Right lobe of liver (tissue), 6 donors: ENCODE measurements around the gene SMIM44. TPM values are rescaled to one million over a fixed set of nuclear protein-coding genes. Genes with fewer than 3 reads are reported as not detected.
"Not testable (repeated sequence)": the region's sequence is repeated elsewhere in the genome, so short reads cannot be mapped to it uniquely, and the experiment has no call there.

ENCODE experiments used
- ATAC-seq, 4 donors: fragments of 200-7000 bp; cut with Tn5 transposase; one replicate each; pipeline ENCODE4 v1.9.1; 2020; ENCODE audit warnings: mild to moderate bottlenecking in 4 of 4, moderate library complexity in 4 of 4
- DNase-seq, 3 donors: peaks; one replicate each; pipeline ENCODE4 v3.0.0-alpha.2; 2020
- H3K27ac ChIP-seq, 3 donors: fragments of 200-600 bp; one replicate each; pipeline ENCODE4 v1.8.0; 2022
- H3K27me3 ChIP-seq, 2 donors: fragments of 200-600 bp; one replicate each; pipeline ENCODE4 v1.8.0; 2022
- H3K36me3 ChIP-seq, 4 donors: fragments of 200-600 bp; sonication (generic) in 1 of 4; one replicate each; pipeline versions ENCODE4 v1.5.1 to v1.8.0; 2017 to 2022; ENCODE audit warnings: control low read depth in 1 of 4
- H3K4me1 ChIP-seq, 4 donors: fragments of 200-600 bp; sonication (generic) in 1 of 4; one replicate each; pipeline versions ENCODE4 v1.5.1 to v1.8.0; 2017 to 2022; ENCODE audit warnings: control low read depth in 1 of 4
- H3K4me3 ChIP-seq, 3 donors: fragments of 200-600 bp; one replicate each; pipeline ENCODE4 v1.8.0; 2022
- H3K9me3 ChIP-seq, 4 donors: fragments of 200-600 bp; sonication (generic) in 1 of 4; one replicate each; pipeline versions ENCODE4 v1.5.1 to v1.8.0; 2017 to 2022; ENCODE audit warnings: control low read depth in 1 of 4
- POLR2A ChIP-seq: fragments of 450-650 bp; IDR thresholded peaks from one replicate; pipeline ENCODE4 v1.6.1; 2017; ENCODE audit warnings: antibody characterized with exemption, mild to moderate bottlenecking
- WGBS: methylation state at CpG from one replicate; pipeline ENCODE4 v1.1.6; 2018; ENCODE audit warnings: low coverage, low lambda C conversion rate; ENCODE audit not compliant: insufficient coverage; ENCODE audit errors: missing lambda C conversion rate; 5-methylcytosine and 5-hydroxymethylcytosine counted together
- intact Hi-C, 2 donors: fragments of 100-400 bp; cut with DNase I; formaldehyde crosslinking; loops; one replicate each; pipeline versions ENCODE4 v1.11.2 to v1.14.1; 2022
- total RNA-seq, 6 experiments: library from RNA; depleted of rRNA in 2 of 6; stranded (reverse); fragments of >200 nt in 2 of 6; fragmentation: NEBNext Ultra II Directional in 3 of 6; extraction: Animal tissue kit (Norgen Biotek cat#: 25700) in 3 of 6; gene quantifications; one replicate each; pipeline versions ENCODE4 v1.1.0 to v1.2.4, GENCODE V29; 2016 to 2023
- TF ChIP-seq, protein P1 (sequence below), 4 donors: fragments of 200-600 bp in 3 of 4; fragments of 450-650 bp in 1 of 4; IDR thresholded peaks; one replicate each; pipeline versions ENCODE4 v1.5.1 to v1.8.0; 2016 to 2022; ENCODE audit warnings: antibody characterized with exemption in 4 of 4, mild to moderate bottlenecking in 2 of 4
- donor health status: DM: no; HTN: yes; CAD: no.
- donor health status: DM: no; HTN: no; CAD: no.
- donor health status: DM: no; HTN: no; CAD: no.
- donor health status: DM: no; HTN: yes; CAD: no.
- donor health status: DM: no; HTN: yes; CAD: no.

SMIM44 gene
- total RNA-seq, 6 experiments from 2014 or later: not detected

DNA sequence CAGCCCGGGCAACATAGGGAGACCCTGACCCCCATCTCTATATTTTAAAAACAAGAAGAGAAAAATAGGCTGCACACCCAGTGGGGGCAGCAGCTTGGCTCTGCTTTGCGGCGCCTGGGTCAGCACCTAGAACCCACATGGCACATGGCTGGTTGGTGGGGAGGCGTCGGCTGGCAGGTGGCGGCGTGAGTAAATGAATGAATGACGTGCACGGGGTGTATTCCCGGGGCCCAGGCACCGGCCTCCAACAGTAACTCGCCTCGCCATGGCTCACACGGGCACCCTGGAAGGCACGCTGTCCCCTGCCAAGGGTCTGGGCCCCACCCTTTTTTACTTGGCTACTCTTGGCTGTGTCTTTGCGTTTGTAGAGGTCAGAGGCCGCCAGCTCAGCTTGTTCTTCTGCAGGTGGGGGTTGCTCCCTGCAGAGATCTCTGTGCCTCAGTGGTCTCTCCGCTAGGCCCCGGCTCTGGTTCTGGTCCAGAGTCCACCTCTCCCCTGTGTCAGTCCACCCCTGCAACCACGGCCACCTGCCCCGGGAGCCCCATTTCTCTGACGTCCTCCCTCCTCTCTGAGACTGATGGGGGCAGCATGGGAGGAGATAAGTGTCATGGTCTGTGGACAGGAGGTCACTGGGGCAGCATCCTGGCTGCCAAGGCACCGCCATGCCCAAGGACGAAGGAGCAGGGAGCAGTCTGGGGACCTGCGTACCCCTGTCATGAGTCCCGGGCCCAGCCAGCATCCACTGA is 28.4 kb upstream of the SMIM44 start:
- peaks cover 0 to 3% (median 0%) of the 10 kb centered on the region in 4 donors for H3K36me3 ChIP-seq

DNA sequence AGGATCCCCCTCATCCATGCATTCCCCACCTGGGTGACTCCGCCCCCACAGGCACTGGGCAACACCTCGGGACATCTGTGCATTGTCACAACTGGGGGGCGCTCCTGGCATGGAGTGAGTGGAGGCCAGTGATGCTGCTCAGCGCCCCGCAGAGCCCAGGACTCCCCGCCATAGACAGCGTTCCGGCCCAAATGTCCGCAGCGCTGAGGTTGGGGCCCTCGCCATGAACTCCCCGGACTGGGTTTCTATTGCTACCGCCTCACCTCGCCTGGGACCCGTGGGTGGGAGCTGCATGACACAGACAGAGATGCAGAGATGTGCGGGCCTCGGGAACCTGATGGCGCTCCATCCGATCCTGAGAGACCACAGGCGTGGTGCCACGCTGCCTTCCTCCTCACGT is 27.5 kb upstream of the SMIM44 start:
- no peak for TF ChIP-seq POLR2A
- TF ChIP-seq, protein P1, sequence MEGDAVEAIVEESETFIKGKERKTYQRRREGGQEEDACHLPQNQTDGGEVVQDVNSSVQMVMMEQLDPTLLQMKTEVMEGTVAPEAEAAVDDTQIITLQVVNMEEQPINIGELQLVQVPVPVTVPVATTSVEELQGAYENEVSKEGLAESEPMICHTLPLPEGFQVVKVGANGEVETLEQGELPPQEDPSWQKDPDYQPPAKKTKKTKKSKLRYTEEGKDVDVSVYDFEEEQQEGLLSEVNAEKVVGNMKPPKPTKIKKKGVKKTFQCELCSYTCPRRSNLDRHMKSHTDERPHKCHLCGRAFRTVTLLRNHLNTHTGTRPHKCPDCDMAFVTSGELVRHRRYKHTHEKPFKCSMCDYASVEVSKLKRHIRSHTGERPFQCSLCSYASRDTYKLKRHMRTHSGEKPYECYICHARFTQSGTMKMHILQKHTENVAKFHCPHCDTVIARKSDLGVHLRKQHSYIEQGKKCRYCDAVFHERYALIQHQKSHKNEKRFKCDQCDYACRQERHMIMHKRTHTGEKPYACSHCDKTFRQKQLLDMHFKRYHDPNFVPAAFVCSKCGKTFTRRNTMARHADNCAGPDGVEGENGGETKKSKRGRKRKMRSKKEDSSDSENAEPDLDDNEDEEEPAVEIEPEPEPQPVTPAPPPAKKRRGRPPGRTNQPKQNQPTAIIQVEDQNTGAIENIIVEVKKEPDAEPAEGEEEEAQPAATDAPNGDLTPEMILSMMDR (IDR thresholded peaks at IDR 0.05): no peak
- H3K36me3 ChIP-seq: peaks cover 0 to 3% (median 0%) of the 10 kb centered on the region in 4 donors
- H3K4me1 ChIP-seq: peaks cover 0 to 35% (median 15%) of the 10 kb centered on the region in 4 donors
- H3K4me3 ChIP-seq: no peak overlapping the region
- 75% methylated on average over 2 of the region's 22 CpGs for WGBS
- no peak overlapping the region for H3K27ac ChIP-seq
- intact Hi-C loops: no loop called here
- ATAC-seq (no peak), DNase-seq (peak in 1 of 3 donors; percentile 43)
- H3K9me3 ChIP-seq: no peaks in the 10 kb centered on the region
- no peaks in the 10 kb centered on the region for H3K27me3 ChIP-seq

More for the DNA sequence above, 28.4 kb upstream of the SMIM44 start:
- WGBS: 57% methylated on average over 3 of the region's 26 CpGs
- Histone ChIP-seq H3K4me3 (no peak overlapping the region), H3K4me1 (peaks cover 0 to 45% (median 19%) of the 10 kb centered on the region in 4 donors), H3K9me3 (no peaks in the 10 kb centered on the region), H3K27ac (no peak overlapping the region), H3K27me3 (no peaks in the 10 kb centered on the region)
- DNase-seq: peak in 1 of 3 donors; percentile 46
- ATAC-seq: no peak
- intact Hi-C loops: no loop called here
- TF ChIP-seq, protein P1 (IDR thresholded peaks at IDR 0.05): no peak
- TF ChIP-seq POLR2A: no peak

DNA sequence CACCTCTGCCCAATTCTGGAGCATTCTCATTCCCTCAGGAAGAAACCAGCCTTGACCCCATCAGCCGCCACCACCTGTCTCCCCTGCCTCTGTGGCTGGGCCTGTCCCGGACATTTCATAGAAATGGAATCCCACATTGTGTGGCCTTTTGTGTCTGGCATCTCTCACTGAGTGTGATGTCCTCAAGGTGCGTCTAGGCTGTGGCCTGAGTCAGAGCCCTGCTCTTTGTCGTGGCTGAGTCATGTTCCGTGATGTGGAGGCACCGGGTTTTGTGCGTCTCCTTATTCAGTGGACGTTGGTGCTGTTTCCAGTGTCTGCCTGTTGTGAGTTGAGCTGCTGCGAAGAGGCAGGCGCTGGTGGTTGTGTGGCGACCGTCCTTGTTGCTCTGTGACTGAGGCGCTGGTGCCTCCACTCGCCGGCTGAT is 26.3 kb upstream of the SMIM44 start:
- intact Hi-C loops: no loop called here
- H3K4me1 ChIP-seq: peaks cover 0 to 43% (median 17%) of the 10 kb centered on the region in 4 donors

DNA sequence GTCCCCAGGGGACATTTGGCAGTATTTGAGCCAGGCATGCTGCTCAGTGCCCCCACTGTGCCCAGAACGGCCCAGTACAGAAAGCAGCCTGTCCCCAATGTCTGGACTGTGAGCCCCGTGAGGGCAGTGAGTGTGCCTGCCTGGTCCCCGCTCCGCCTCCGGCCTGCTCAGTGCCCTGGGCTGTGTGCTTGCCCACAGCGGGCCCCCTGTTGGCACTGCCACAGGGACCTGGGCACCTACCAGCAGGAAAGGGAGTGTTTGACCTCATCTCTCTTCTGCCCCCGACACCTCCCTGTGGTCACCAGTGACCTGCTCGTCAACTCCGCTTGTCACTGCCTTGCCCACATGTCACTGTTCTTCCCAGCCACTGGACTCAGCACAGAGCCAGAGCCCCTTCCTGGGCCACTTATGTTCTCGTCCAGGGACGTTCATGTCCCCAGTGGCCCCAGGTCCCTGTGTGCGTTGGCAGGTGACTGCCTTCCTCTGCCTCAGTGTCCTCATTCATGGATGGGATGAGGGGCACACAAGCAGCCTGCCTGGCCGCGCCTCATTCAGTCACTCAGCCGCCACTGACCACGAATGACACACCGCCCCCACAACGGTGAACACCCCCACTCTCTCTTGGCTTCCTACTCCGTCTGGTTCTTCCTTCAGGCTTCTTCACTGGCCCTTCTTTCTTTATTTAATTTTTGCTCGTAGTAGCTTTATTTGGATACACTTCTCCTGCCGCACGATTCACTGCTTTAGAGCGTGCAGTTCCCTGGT is 25.7 kb upstream of the SMIM44 start:
- Histone ChIP-seq H3K4me3 (no peak overlapping the region), H3K27me3 (no peaks in the 10 kb centered on the region), H3K27ac (peak overlapping the region in 2 of 3 donors; percentile 66 to 76), H3K4me1 (peaks cover 0 to 43% (median 17%) of the 10 kb centered on the region in 4 donors), H3K36me3 (peaks cover 0 to 3% (median 0%) of the 10 kb centered on the region in 4 donors), H3K9me3 (no peaks in the 10 kb centered on the region)
- ATAC-seq (peak; percentile 0 to 11 (median 2)), DNase-seq (peak in 1 of 3 donors; percentile 72)
- WGBS: 67% methylated on average over 16 of the region's 23 CpGs
- no peak for TF ChIP-seq POLR2A
- TF ChIP-seq, protein P1 (IDR thresholded peaks at IDR 0.05): no peak
- intact Hi-C loops: no loop called here

More for the DNA sequence above, 26.3 kb upstream of the SMIM44 start:
- H3K27me3 ChIP-seq: no peaks in the 10 kb centered on the region
- H3K27ac ChIP-seq: no peak overlapping the region
- no peak overlapping the region for H3K4me3 ChIP-seq
- H3K9me3 ChIP-seq: no peaks in the 10 kb centered on the region
- ATAC-seq: no peak
- TF ChIP-seq, protein P1 (IDR thresholded peaks at IDR 0.05): no peak
- no peak for TF ChIP-seq POLR2A
- WGBS: 82% methylated on average over 10 of the region's 15 CpGs
- peaks cover 0 to 3% (median 0%) of the 10 kb centered on the region in 4 donors for H3K36me3 ChIP-seq
- peak in 1 of 3 donors; percentile 43 for DNase-seq

DNA sequence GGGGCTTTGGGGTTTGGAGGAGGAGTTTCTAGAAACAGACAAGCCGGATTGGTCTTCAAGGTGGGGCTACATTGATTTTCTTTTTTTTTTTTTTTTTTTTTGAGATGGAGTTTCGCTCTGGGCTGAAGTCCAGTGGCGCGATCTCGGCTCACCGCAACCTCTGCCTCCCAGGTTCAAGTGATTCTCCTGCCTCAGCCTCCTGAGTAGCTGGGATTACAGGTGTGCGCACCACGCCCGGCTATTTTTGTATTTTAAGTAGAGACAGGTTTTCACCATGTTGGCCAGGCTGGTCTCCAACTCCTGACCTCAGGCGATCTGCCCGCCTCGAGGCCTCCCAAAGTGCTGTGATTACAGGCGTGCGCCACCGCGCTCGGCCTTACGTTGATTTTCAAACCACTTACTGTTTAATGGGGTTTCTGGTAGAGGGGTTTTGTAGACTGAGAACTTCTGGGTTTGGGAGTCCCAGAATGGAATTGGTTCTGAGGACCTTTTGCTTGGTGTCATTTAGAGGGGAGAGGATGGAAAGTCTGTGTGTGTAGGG is 24.9 kb upstream of the SMIM44 start:
- H3K27me3 ChIP-seq, intact Hi-C loops, ATAC-seq, H3K9me3 ChIP-seq, DNase-seq, H3K36me3 ChIP-seq: not testable (repeated sequence)
- H3K27ac ChIP-seq: peak overlapping the region in 2 of 3 donors; percentile 66 to 76
- 50% methylated on average over 18 of the region's 18 CpGs for WGBS
- H3K4me3 ChIP-seq: peak overlapping the region in 2 of 3 donors; percentile 63 to 99
- H3K4me1 ChIP-seq: peaks cover 0 to 41% (median 17%) of the 10 kb centered on the region in 4 donors
